Vagina (tissue), 2 donors: ENCODE measurements around the gene CIITA.

Experiments used
- POLR2A ChIP-seq, 2 donors: fragments of 450-650 bp; IDR thresholded peaks; one replicate each; pipeline ENCODE4 v1.6.1; 2017; ENCODE audit warnings: antibody characterized with exemption in 2 of 2, mild to moderate bottlenecking in 2 of 2, moderate library complexity in 2 of 2
- POLR2AphosphoS5 ChIP-seq, 2 donors: sonication (generic); formaldehyde crosslinking; IDR thresholded peaks; one replicate each; pipeline ENCODE4 v1.9.0; 2017; ENCODE audit warnings: antibody characterized with exemption in 2 of 2, mild to moderate bottlenecking in 2 of 2, low read depth in 1 of 2; ENCODE audit not compliant: insufficient read depth in 1 of 2
- TF ChIP-seq, protein P1 (sequence below), 3 experiments: fragments of 450-650 bp in 2 of 3; fragments of 200-600 bp in 1 of 3; sonication (generic) in 1 of 3; IDR thresholded peaks; one replicate each; pipeline ENCODE4 v1.5.1; 2017 to 2019; ENCODE audit warnings: antibody characterized with exemption in 3 of 3, mild to moderate bottlenecking in 2 of 3, moderate library complexity in 2 of 3

DNA sequence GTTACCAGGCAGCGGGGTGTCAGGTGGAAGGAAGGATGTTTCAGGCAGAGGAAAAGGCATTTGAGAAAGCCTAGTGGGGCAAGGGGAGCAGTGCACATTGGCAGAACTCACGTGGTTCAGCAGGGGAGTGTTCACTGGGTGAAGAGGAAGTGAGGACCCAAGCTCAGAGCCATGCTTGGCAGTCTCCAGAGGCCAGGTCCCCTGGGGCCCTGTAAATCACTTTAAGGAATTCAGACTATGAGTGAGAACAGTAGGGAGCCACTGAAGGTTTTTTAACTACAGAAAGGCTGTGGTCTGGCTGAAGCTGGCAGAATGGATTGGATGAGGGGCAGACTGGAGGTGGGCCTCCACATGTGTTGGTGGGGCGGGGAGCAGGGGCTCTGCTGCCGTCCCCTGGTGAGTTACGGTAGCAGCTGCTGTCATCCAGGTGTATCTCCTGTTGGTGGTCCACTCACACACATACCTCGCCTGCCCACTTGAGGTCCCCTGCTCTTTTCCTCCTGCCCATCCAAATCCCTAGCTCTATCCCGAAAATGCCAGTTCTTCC, 72.5 kb downstream of the CIITA start:
- TF ChIP-seq, protein P1, sequence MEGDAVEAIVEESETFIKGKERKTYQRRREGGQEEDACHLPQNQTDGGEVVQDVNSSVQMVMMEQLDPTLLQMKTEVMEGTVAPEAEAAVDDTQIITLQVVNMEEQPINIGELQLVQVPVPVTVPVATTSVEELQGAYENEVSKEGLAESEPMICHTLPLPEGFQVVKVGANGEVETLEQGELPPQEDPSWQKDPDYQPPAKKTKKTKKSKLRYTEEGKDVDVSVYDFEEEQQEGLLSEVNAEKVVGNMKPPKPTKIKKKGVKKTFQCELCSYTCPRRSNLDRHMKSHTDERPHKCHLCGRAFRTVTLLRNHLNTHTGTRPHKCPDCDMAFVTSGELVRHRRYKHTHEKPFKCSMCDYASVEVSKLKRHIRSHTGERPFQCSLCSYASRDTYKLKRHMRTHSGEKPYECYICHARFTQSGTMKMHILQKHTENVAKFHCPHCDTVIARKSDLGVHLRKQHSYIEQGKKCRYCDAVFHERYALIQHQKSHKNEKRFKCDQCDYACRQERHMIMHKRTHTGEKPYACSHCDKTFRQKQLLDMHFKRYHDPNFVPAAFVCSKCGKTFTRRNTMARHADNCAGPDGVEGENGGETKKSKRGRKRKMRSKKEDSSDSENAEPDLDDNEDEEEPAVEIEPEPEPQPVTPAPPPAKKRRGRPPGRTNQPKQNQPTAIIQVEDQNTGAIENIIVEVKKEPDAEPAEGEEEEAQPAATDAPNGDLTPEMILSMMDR (IDR thresholded peaks at IDR 0.05), result no peak
- no peak for TF ChIP-seq POLR2A (IDR thresholded peaks at IDR 0.05)
- no peak for TF ChIP-seq POLR2AphosphoS5 (IDR thresholded peaks at IDR 0.05; ENCODE audit: insufficient read depth in 1 of 2, low read depth in 1 of 2)
